GM21526 (cell line): ENCODE measurements around the gene RHEX.
"Not testable (repeated sequence)": the region's sequence is repeated elsewhere in the genome, so short reads cannot be mapped to it uniquely, and the experiment has no call there.

Source experiments
- ATAC-seq: cut with Tn5 transposase; IDR thresholded peaks from one replicate; pipeline ENCODE4 v1.9.1; 2021; ENCODE audit warnings: moderate library complexity; ENCODE audit not compliant: unreplicated experiment, low FRiP score

Gene RHEX

DNA sequence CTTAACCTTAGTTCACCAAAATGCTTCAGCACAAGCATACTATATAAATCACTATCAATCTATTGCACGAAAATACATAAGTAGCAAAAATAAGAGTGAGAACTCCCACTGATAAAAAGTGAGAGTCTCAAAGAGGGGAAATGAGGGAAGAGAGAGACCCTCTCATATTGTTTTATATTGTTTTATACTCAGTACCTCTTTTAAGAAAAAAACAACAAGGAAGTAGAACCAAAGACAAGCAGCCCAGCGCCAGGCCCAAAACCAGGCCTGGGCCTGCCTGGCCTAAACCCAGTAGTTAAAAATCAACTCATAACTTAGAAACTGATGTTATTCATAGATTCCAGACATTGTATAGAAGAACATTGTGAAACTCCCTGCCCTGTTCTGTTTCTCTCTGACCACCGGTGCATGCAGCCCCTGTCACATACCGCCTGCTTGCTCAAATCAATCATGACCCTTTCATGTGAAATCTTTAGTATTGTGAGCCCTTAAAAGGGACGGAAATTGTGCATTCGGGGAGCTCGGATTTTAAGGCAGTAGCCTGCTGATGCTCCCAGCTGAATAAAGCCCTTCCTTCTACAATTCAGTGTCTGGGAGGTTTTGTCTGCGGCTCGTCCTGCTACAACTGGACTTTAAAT is 5.4 kb downstream of the RHEX start:
- not testable (repeated sequence) for ATAC-seq

DNA sequence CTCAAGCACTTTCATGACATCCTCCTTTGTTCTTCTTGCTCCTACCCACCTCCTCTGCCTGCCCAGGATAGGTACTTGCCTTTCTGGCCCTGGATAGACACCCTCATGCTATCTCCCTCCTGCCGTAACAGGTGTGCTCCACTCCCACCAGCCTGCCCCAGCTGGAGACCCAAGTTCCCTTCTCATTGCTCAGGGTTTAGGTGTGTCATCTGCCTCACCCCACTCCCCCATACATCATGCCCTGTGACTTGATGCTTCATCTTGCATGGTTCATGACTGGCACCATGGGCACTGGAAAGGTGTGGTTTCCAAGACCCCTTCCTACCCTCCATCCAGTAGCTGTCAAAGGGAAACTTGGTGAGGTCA is 5.9 kb downstream of the RHEX start:
- ATAC-seq: no peak

DNA sequence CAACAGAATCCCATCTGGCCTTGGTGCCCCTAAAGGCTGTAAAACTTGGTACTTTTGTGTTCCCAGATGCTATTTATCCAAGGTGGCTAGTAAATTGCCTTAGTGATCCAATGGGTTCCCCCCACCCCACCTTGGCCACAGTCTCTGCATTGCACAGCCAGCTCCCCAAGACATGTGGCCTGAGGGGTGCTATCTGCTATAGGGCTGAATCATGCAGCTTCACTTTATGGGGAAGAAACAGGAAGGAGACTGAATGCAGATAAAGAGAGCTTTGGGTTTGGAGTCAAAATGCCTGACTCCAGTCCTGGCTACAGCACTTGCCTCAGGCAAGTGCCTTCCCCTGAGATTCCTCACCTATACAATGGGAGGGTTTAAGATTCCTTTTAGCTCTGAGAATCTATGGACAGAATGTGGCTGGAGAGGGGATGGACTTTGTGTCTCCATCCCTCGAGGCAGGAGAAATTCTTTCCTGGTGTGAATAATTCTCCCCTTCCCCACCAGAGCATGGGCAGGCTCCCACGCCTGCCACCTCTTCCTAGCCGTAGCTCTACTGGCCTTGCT is 6.5 kb downstream of the RHEX start:
- ATAC-seq: no peak

DNA sequence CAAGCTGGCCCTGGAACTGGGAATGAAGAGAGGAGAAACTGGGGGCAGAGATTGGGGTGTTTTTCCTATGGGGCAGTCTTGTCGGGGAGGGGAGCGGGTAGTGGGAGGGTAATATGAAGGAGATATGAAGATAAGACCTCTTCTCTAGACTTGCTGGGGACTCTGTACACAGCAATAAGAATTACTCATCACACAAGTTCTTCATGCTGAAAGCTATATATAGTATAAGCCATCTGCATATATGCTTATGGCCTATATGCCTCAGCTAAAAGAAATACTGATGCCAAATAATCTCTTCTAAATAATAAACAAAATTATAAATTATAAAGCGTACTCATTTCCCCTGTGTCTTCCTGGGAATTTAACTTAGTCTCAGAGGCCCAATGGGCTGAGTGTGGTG is 7.9 kb downstream of the RHEX start:
- no peak for ATAC-seq

DNA sequence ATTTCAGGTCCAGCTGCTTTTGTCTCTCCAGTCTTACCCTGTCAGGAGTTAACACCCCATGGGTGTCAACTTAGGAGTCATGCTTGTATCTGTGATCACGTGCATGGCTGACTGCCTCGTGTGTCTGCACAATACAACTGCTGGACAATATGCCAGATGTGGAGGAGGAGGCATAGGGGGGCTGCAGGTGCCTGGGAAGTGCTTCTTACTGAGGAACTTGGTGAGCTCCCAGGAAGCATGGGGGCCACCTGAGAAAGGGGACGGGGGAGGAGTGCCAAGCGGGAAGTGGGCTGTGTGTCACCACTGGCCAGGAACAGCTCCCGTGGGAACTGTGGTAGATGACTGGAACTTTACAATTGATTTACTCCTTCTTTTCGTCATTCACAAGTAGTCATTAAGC is 9.5 kb downstream of the RHEX start:
- no peak for ATAC-seq

DNA sequence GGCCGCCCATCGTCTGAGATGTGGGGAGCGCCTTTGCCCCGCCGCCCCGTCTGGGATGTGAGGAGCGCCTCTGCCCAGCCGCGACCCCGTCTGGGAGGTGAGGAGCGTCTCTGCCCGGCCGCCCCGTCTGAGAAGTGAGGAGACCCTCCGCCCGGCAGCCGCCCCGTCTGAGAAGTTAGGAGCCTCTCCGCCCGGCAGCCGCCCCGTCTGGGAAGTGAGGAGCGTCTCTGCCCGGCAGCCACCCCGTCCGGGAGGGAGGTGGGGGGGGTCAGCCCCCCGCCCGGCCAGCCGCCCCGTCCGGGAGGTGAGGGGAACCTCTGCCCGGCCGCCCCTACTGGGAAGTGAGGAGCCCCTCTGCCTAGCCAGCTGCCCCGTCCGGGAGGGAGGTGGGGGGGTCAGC is 11.0 kb downstream of the RHEX start:
- ATAC-seq: not testable (repeated sequence)

DNA sequence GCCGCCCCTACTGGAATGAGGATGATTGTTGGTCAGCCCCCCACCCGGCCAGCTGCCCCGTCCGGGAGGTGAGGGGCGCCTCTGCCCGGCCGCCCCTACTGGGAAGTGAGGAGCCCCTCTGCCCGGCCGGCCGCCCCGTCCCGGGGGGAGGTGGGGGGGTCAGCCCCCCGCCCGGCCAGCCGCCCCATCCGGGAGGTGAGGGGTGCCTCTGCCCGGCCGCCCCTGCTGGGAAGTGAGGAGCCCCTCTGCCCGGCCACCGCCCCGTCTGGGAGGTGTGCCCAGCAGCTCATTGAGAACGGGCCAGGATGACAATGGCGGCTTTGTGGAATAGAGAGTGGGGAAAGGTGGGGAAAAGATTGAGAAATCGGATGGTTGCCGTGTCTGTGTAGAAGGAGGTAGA is 11.5 kb downstream of the RHEX start:
- ATAC-seq: not testable (repeated sequence)

DNA sequence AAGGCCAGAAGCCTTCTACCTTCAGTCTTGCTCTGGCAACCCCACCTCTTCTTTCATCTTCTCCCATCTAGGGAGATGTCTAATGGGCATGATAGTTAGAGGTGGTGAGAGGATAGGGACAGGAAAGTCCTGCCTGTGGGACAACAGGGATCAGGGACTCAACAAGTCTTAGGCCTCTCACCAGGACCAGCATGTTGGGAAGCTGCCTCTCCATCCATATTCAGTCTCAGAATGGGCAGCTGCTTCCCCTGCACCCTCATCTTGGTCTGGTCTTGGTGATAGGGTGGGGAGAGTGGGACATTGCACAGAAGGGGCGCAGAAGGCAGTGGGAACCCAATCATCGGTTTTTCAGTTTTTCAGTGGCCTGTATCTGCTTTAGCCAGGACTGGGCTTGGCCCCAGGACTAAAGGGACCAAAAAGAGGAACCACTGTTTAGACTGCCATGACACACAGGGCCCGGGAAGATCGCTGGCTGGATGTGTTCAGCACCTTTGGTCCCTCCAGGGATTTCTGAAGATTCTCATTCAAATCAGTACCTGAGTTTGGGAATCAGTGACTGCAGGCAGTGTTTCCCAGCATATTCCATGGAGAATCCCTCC is 12.7 kb downstream of the RHEX start:
- ATAC-seq: no peak

DNA sequence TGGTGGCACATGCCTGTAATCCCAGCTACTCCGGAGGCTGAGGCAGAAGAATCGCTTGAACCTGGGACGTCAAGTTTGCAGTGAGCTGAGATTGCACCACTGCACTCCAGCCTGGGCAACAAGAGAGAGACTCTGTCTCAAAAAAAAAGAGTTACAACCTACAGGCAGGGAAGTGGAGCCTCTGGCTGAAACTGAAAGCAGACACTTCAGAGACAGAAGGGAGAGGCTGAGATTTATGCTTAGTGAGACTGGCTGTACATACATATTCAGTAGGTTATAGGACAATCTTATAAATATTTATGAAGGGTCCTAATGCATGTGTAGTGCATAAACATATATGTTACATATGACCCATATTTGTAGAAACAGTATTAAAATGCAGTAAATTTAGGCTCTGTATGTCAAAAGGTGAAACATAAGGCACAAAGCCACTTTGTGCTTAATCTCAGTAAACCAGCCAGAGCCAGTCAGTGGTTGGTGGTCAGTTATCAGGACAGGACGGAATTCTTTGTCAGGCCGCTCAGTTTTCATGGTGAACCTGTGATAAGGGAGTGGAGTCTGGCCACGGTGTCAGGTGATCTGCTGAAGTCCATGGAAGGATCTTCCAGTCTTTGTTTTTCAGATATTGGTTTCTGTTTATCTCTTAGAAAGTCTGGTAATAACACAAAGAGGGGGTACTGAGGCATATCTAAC is 13.7 kb downstream of the RHEX start:
- peak; percentile 86 for ATAC-seq

DNA sequence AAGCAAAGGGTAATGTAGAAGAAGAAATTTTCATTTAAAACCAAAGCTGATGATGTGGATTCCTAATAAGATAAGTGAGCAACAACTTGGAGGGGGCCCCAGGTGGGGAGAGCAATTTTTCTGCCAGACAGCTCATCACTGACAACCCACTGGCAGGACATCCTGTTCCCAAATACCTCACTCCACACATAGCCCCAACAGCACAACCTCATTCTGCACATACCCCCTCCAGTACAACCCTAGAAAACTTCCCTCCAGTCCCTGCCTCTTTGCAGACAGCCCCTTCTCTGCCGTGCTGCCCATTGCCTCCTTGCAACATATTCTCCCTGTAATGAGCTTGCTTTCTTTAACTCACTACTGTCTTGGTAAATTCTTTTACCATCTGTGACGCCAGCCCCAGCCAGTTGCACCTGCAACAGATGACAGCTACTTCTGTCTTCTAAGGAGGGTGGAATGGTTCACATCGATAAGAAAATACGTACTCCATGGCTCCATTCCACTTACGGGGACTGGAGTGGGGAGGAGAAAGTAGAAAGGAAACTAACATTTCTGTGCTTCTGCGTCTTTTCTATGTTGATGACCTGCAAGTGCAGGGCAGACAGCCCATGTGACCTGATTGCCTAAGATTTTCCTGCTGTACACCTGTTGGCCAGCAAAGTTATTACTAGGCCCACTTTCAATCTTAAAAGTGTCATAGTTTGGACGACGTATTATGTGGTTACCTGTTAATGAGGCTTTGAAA is 14.7 kb downstream of the RHEX start:
- ATAC-seq: no peak

DNA sequence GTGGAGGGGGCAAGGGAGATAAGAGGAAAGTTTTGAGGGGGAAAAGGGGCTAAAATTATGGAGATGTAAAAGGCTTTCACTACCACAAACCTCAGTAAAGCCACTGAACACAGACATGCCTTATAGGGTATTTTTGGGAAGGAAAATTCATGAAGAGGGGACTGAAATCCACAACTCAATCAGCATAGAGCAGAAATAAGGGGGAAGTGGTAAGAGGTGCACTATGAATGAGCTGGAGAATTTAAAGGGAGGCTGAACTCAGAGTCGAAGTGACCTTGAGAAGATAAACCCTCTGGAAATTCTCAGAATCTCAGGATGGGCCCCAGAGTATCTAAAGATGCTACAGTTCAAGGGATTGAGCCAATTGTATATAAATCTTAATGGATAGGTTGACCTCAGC is 15.3 kb downstream of the RHEX start:
- ATAC-seq: no peak

DNA sequence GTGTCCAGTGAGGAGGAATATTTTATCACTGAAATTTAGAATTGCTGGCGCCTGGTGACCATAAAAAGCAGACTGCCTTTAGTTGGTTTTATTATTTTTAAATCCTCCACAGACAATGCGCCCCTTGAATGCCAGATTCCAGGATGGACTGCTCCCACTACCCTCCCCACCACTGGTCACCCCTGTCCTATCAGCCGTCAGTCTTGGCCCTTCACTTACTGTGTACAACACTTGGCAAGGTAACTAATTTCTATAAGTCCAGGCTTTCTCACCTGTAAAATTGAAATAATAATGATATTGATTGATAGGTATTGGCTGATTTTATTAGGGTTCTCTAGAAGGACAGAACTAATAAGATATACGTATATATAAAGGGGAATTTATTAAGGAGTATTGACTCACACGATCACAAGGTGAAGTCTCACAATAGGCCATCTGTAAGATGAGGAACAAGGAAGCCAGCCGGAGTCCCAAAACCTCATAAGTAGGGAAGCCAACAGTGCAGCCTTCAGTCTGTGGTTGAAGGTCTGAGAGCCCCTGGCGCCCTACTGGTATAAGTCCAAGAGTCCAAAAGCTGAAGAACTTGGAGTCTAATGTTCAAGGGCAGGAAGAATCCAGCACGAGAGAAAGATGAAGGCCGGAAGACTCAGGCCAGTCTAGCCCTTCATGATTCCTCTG is 17.8 kb downstream of the RHEX start:
- ATAC-seq: no peak

DNA sequence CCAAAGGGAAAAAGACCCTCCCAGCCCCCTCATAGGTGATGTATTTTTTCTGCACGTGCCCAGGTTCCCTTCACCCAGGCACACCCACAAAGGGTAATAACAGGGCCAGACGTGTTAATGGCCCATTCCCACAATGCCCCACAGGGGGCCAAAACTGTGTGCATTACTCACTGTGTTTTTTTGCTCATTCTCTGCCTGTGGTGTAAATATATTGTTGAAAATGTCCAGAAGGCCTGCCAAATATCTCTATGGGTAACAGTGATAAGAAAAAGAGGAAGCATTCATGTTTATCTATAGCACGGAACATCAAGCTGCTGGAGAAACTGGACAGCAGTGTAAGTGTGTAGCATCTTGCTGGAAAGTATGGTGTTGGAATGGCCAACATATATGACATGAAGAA is 21.9 kb downstream of the RHEX start:
- no peak for ATAC-seq

DNA sequence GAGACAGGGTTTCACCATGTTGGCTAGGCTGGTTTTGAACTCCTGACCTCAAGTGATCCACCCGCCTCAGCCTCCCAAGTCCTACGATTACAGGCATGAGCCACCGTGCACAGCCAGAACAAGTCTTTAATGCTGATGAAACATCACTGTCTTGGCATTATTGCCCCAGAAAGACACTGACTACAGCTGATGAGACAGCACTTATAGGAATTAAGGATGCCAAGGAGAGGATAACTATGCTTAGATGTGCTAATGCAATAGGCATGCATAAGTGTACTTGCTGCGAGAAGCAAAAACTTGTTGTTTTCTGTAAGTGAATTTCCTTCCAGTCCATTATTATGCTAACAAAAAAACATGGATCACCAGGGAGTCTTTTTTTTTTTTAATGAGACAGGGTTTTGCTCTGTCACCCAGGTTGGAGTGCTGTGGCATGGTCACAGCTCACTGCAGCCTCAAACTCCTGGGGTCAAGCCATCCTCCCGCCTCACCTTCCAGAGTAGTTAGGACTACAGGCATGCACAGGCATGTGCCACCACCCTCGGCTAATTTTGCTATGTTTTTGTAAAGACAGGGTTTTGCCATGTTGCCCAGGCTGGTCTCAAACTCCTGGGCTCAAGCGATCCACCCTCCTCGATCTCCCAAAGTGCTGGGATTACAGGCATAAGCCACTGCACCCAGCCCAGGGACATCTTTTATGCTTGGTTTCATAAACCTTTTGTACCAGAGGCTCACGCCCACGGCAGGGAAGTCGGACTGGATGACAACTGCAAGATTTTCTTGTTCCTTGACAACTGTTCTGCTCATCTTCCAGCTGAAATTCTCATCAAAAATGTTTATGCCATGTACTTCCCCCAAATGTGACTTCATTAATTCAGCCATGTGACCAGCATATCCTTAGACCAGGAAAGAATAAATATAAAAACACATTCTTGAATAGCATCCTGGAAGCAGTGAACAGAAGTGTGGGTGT is 23.1 kb downstream of the RHEX start:
- ATAC-seq: no peak

DNA sequence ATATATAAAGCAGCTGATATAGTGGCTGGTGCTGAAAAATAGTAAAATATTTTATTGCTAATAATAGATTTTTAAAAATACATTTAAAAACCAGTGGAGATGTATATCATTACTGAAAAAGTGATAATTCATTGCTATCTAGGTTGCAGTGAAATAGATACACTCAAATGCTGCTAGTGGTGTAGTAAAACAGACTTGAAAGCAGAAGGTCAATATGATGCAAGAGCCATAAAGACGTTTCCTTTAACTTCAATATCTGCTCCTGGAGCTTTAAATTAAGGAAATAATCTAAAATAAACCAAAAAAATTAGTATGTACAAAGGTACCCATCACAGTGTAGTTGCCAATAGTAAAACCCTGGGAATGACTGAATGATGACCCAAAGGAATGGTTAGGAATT is 26.2 kb downstream of the RHEX start:
- no peak for ATAC-seq

DNA sequence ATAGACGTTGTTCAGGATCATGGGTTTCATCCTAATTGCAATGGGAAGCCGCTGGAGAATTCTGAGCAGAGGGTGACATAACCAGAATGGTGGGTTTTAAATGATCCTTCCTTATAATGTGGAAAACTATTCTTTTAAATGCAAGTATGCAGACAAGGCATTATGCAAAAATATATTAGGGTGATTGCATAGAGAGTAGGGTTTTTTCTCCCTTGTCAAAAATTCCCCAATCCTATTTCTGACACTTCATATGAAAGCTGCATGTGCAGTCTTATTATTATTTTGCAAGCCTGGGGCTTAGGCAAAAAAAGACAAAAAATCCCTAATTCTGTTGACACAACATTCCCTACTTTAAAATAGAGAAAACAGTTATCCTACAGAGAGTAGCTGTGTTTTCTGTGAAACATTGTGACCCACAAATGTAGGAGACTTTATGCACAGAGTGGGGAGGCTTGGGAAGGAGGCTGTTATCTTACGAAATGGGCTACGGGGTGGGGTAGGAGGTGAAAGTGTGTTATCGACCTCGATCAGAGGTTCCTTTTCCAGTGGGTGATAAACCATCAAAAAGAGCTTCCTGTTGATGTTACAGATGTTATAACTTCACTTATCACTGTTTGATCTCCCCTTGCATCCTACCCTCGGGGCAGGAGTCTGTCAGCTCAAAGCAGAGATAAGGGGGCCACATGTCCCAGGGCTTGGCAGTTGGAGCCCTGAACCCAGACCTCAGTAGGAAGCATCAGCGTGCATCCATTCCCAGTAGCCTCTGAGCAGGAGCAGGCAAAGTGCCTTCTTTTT is 27.2 kb downstream of the RHEX start:
- ATAC-seq: no peak

DNA sequence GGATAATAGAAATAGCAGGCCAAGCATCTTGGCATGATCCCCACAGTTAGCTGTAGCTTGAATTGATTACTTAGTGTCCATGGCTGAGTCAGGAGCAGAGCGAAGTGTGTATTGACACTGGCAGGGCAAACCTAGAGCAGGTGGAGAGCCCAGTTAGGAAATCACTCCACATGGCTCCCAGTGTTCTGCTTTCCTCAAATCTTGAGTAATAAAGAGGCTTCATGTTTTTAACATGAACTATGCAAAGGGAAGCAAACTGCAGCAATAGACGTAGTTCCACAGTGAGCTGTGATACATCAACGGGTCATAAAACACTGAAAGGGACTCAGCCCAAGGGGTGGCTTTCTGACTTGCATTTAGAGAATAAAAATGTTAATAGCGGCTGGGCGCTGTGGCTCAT is 28.9 kb downstream of the RHEX start:
- ATAC-seq: no peak

DNA sequence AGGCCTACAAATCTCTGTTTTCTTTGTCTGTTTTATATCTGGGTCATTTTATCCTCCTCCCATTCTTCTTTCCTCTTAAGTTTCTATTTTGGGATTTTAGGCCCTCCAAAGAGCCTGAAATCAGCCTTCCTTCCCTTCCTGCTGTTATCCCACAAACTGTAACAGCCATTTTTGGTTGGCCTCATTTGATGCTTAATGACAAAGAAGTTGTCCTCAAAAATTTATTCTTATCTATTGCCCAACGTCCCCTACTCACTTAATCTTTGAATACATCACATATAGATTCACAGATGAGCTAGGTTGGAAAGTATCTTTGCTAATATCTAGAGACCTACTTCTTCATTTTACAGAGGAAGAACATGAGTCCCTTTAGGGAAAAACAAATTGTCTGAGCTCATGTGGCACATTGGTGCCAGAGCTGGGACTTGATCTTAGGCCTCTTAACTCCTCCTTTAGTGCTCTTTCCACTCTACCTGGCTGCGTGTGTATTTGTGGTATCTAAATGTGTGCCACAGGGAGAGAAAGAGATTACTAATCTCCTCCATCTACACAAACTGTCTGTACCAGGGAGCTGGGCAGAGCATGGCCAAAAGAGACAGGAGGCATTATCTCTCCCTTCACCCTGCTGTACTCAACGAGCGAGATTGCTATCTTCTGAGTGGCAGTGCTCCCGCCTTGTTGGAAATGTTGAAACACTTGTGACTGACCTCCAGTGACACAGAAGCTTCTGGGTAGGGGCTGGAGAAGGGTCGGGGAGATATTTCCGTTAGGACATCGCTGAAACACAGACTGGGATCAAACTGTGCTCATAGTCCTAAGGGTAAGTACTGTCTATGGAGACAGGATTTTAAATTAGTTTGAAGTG is 30.1 kb downstream of the RHEX start:
- ATAC-seq: no peak
